H1 (cell line): ENCODE data around the gene POU6F2. TPM values are rescaled to one million over a fixed set of nuclear protein-coding genes. Genes with fewer than 3 reads are reported as not detected.

Source experiments
- CTCF ChIA-PET: fragments of 300-600 bp; sonication (Branson Sonifier 250); formaldehyde crosslinking; loops from one replicate; lab custom pipeline; 2021; ENCODE audit not compliant: partially characterized antibody; lab: Charles Lee
- POLR2A ChIA-PET: fragments of 300-600 bp; sonication (Branson Sonifier 250); formaldehyde crosslinking; loops from one replicate; lab custom pipeline; 2021; ENCODE audit warnings: inconsistent platforms; ENCODE audit not compliant: partially characterized antibody; lab: Charles Lee
- DNase-seq, 2 experiments: peaks; one replicate each; pipeline versions ENCODE4 v3.0.0 to v3.0.0-alpha.2; 2010 to 2022; ENCODE audit warnings: low spot score in 2 of 2, low read depth in 1 of 2, mixed read lengths in 1 of 2
- FAIRE-seq: peaks from 2 replicates; lab custom pipeline; 2011; peaks lifted over from hg19 to GRCh38; lab: Jason Lieb, UNC
- H2AFZ ChIP-seq: 2 replicates; pipeline ENCODE4 v1.8.1; 2012; ENCODE audit warnings: low read length, inconsistent platforms
- H2AK5ac ChIP-seq: 2 replicates; pipeline ENCODE4 v1.6.1; 2013; ENCODE audit warnings: low read depth, low read length
- H2BK120ac ChIP-seq: replicated peaks from 2 replicates; pipeline ENCODE3; 2013; ENCODE audit warnings: low read depth, low read length, inconsistent platforms
- H2BK12ac ChIP-seq: 2 replicates; pipeline ENCODE4 v1.6.1; 2013; ENCODE audit warnings: low read depth, low read length
- H2BK15ac ChIP-seq: 2 replicates; pipeline ENCODE4 v1.6.1; 2013; ENCODE audit warnings: low read length
- H2BK20ac ChIP-seq: 2 replicates; pipeline ENCODE4 v1.6.1; 2013; ENCODE audit warnings: low read length
- H2BK5ac ChIP-seq: 2 replicates; pipeline ENCODE4 v1.6.1; 2013; ENCODE audit warnings: low read depth, low read length
- H3K14ac ChIP-seq: 2 replicates; pipeline ENCODE4 v1.6.1; 2013; ENCODE audit warnings: inconsistent platforms; ENCODE audit not compliant: insufficient read length
- H3K18ac ChIP-seq: 2 replicates; pipeline ENCODE4 v1.6.1; 2013; ENCODE audit warnings: low read length; ENCODE audit errors: extremely low read depth
- H3K23ac ChIP-seq: 2 replicates; pipeline ENCODE4 v1.6.1; 2013; ENCODE audit warnings: inconsistent platforms; ENCODE audit not compliant: insufficient read length
- H3K23me2 ChIP-seq: 2 replicates; pipeline ENCODE4 v1.6.1; 2013; ENCODE audit warnings: low read depth, low read length
- H3K27ac ChIP-seq: 2 replicates; pipeline ENCODE4 v1.6.1; 2011; ENCODE audit warnings: low read depth, low read length, inconsistent platforms
- H3K27me3 ChIP-seq, 4 experiments: replicated peaks in 1 of 4; 1 replicate in 1 of 4; 2 replicates in 3 of 4; pipeline versions ENCODE4 v1.6.1 to v1.8.1; 2011 to 2013; ENCODE audit warnings: low read length in 3 of 4, mild to moderate bottlenecking in 3 of 4, inconsistent platforms in 2 of 4, mixed read lengths in 2 of 4, moderate library complexity in 1 of 4; ENCODE audit not compliant: control insufficient read depth in 3 of 4, insufficient read depth in 3 of 4; ENCODE audit errors: extremely low read depth in 1 of 4
- H3K36me3 ChIP-seq, 4 experiments: 2 replicates each; pipeline versions ENCODE4 v1.6.1 to v1.8.1; 2011 to 2013; ENCODE audit warnings: mild to moderate bottlenecking in 4 of 4, low read length in 3 of 4, moderate library complexity in 2 of 4, control low read depth in 1 of 4, inconsistent platforms in 1 of 4; ENCODE audit not compliant: insufficient read depth in 4 of 4, control insufficient read depth in 2 of 4
- H3K4ac ChIP-seq: replicated peaks from 2 replicates; pipeline ENCODE3; 2013; ENCODE audit warnings: low read length, low read depth, mixed read lengths, inconsistent platforms; ENCODE audit not compliant: insufficient read length
- H3K4me1 ChIP-seq, 4 experiments: replicated peaks in 1 of 4; 1 replicate in 1 of 4; 2 replicates in 3 of 4; pipeline versions ENCODE4 v1.6.1 to v1.8.1; 2011 to 2013; ENCODE audit warnings: low read length in 3 of 4, inconsistent platforms in 2 of 4, mixed read lengths in 1 of 4; ENCODE audit not compliant: insufficient read depth in 4 of 4, control insufficient read depth in 3 of 4
- H3K4me2 ChIP-seq, 2 experiments: 2 replicates each; pipeline versions ENCODE4 v1.6.1 to v1.8.1; 2011 to 2013; ENCODE audit warnings: low read depth in 2 of 2, low read length in 2 of 2, control low read depth in 1 of 2, inconsistent platforms in 1 of 2, mild to moderate bottlenecking in 1 of 2; ENCODE audit not compliant: insufficient read depth in 1 of 2
- H3K4me3 ChIP-seq, 4 experiments: fragments of 200-600, 300-600 bp in 1 of 4; sonication (generic), shearing (Covaris generic), sonication (Bioruptor Twin) in 1 of 4; 2 replicates each; pipeline versions ENCODE4 v1.5.1 to v1.8.1; 2011 to 2016; ENCODE audit warnings: low read length in 4 of 4, low read depth in 3 of 4, control low read depth in 2 of 4, inconsistent platforms in 2 of 4, mild to moderate bottlenecking in 2 of 4, mixed read lengths in 1 of 4, moderate library complexity in 1 of 4; ENCODE audit not compliant: insufficient read depth in 2 of 4; ENCODE audit errors: extremely low read depth in 1 of 4
- H3K56ac ChIP-seq: replicated peaks from 2 replicates; pipeline ENCODE3; 2013; ENCODE audit warnings: low read depth, mild to moderate bottlenecking, mixed read lengths, low read length, inconsistent platforms; ENCODE audit not compliant: insufficient read length
- H3K79me1 ChIP-seq: 2 replicates; pipeline ENCODE4 v1.6.1; 2013; ENCODE audit warnings: low read depth, low read length, control low read depth
- H3K79me2 ChIP-seq, 2 experiments: 2 replicates each; pipeline versions ENCODE4 v1.6.1 to v1.8.1; 2012 to 2013; ENCODE audit warnings: low read length in 2 of 2, mild to moderate bottlenecking in 2 of 2, inconsistent platforms in 1 of 2; ENCODE audit not compliant: insufficient read depth in 2 of 2, control insufficient read depth in 1 of 2
- H3K9ac ChIP-seq, 4 experiments: replicated peaks in 1 of 4; 1 replicate in 1 of 4; 2 replicates in 3 of 4; pipeline versions ENCODE4 v1.6.1 to v1.8.1; 2011 to 2013; ENCODE audit warnings: low read depth in 3 of 4, low read length in 3 of 4, control low read depth in 2 of 4, mild to moderate bottlenecking in 2 of 4, moderate library complexity in 2 of 4, inconsistent platforms in 1 of 4; ENCODE audit errors: extremely low read depth in 1 of 4
- H3K9me3 ChIP-seq, 2 experiments: 2 replicates each; pipeline versions ENCODE4 v1.6.1 to v1.8.1; 2012 to 2013; ENCODE audit warnings: mild to moderate bottlenecking in 2 of 2, moderate library complexity in 2 of 2, control low read depth in 1 of 2, inconsistent platforms in 1 of 2, low read depth in 1 of 2, low read length in 1 of 2, mixed read lengths in 1 of 2; ENCODE audit not compliant: insufficient read depth in 2 of 2
- H4K20me1 ChIP-seq, 2 experiments: replicated peaks in 1 of 2; 2 replicates each; pipeline versions ENCODE3 to v1.8.1; 2011 to 2013; ENCODE audit warnings: inconsistent platforms in 2 of 2, low read length in 2 of 2, mild to moderate bottlenecking in 1 of 2; ENCODE audit not compliant: insufficient read depth in 2 of 2, control insufficient read depth in 1 of 2
- H4K5ac ChIP-seq: 2 replicates; pipeline ENCODE4 v1.6.1; 2013; ENCODE audit warnings: low read length, low read depth, mixed read lengths, inconsistent platforms; ENCODE audit not compliant: insufficient read length
- H4K8ac ChIP-seq: 2 replicates; pipeline ENCODE4 v1.8.0; 2013; ENCODE audit warnings: mild to moderate bottlenecking, moderate library complexity, low read length, inconsistent platforms; ENCODE audit not compliant: insufficient read depth; ENCODE audit errors: extremely low read depth
- H4K91ac ChIP-seq: replicated peaks from 2 replicates; pipeline ENCODE3; 2013; ENCODE audit warnings: low read length, mixed read lengths, inconsistent platforms; ENCODE audit not compliant: insufficient read length
- ASH2L ChIP-seq: fragments of 200-600, 300-600 bp; sonication (generic); IDR thresholded peaks from one replicate; pipeline ENCODE4 v1.7.1; 2017; ENCODE audit warnings: low read length
- SP1 ChIP-seq: IDR thresholded peaks from 2 replicates; pipeline ENCODE4 v1.6.1; 2011; ENCODE audit warnings: low read depth, low read length
- WGBS, 2 experiments: shearing (Covaris generic) in 1 of 2; methylation state at CpG; one replicate each; pipeline versions ENCODE4 v1.1.6 to v1.1.7; 2013 to 2015; ENCODE audit warnings: low lambda C conversion rate in 2 of 2, mixed read lengths in 2 of 2, inconsistent platforms in 1 of 2, low coverage in 1 of 2, missing lambda C conversion rate in 1 of 2; ENCODE audit not compliant: insufficient replicate concordance in 2 of 2, insufficient coverage in 1 of 2, insufficient read length in 1 of 2; ENCODE audit errors: extremely low coverage in 1 of 2, missing lambda C conversion rate in 1 of 2; 5-methylcytosine and 5-hydroxymethylcytosine counted together
- polyA plus RNA-seq, 7 experiments: library from polyadenylated mRNA; depleted of rRNA in 3 of 7; stranded (reverse) in 5 of 7; unstranded in 2 of 7; fragments of >200 nt in 5 of 7; fragments of 200-250 nt in 2 of 7; gene quantifications; 1 replicate in 5 of 7; 2 replicates in 1 of 7; 4 replicates in 1 of 7; pipeline versions ENCODE4 v1.2.1 to v1.2.3, GENCODE V29; 2011 to 2013; ENCODE audit warnings: missing spikeins in 2 of 7, mixed read lengths in 2 of 7
- total RNA-seq: library from RNA; stranded (reverse); fragmentation: NEBNext Ultra II Directional; extraction: Animal tissue kit (Norgen Biotek cat#: 25700); gene quantifications from 2 replicates; pipeline ENCODE4 v1.2.1, GENCODE V29; 2021

POU6F2 gene
- total and polyA plus RNA-seq, 2 of the 8 experiments (the other 6 are each of a cell fraction or from before 2014, with no cell fraction given), result 1.1 to 2.0 TPM

DNA sequence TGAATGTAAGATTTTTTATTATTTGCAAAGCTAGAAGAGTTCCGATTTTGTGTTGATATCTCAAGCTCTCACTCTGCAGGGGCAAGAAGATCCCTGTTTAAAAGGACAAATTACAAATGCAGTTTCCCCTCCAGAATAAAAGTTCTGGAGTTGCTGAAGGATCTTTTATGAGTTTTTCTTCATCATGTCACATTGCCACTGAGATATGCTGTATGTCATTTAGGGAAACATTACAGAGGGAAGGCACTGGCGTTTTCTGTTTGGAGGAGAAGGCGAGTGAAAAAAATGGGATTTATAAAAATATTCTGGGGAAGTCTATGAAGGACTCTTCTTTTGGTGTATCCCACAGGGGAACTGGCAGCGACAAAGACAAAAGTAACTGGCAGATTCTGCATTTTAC, 57.4 kb downstream of the POU6F2 start:
- CTCF ChIA-PET, result interaction anchor here (0.6 to 1.5 kb wide), 3 partner anchors 38 to 694 kb away, joined by 3 to 4 read pairs (median 3); no protein-coding TSS in a partner anchor

More for the DNA sequence above, 57.4 kb downstream of the POU6F2 start:
- Histone ChIP-seq H2BK5ac (no peak overlapping the region; the same call in 1 of the 2 replicates), H3K4me2 (peak overlapping the region; percentile 56 to 62), H2BK20ac (no peak overlapping the region), H3K36me3 (no peaks in the 10 kb centered on the region), H3K9me3 (no peaks in the 10 kb centered on the region), H3K18ac (no peak overlapping the region; the same call in 1 of the 2 replicates), H3K9ac (no peak overlapping the region), H3K79me2 (no peaks in the 10 kb centered on the region), H4K5ac (no peak overlapping the region), H3K4me3 (peak overlapping the region in 1 of 4 experiments; percentile 51; a peak in 2 of 8 replicates)
- peak; percentile 19 for FAIRE-seq
- TF ChIP-seq ASH2L (peak; percentile 63), SP1 (no peak)
- TF ChIP-seq, all 59 proteins: peak for 1
- peak overlapping the region; percentile 99 for H2AFZ ChIP-seq
- H2AK5ac ChIP-seq, result no peak overlapping the region
- H2BK15ac ChIP-seq, result no peak overlapping the region
- H3K79me1 ChIP-seq, result no peaks in the 10 kb centered on the region
- no peaks in the 10 kb centered on the region for H4K20me1 ChIP-seq
- no peak overlapping the region for H3K56ac ChIP-seq
- no peaks in the 10 kb centered on the region for H3K27me3 ChIP-seq
- H3K4ac ChIP-seq, result no peak overlapping the region
- no peak for DNase-seq
- 38% methylated on average over 4 of the region's 4 CpGs; no CpG with 5 or more reads in 1 of the 2 experiments for WGBS, 2 experiments
- H3K23me2 ChIP-seq, result no peaks in the 10 kb centered on the region
- no peak overlapping the region for H2BK120ac ChIP-seq
- H3K4me1 ChIP-seq, result peaks cover 0 to 9% (median 4%) of the 10 kb centered on the region in 4 experiments; a peak in 2 of 7 replicates
- POLR2A ChIA-PET, result no interaction called here
- H3K27ac ChIP-seq, result no peak overlapping the region
- H2BK12ac ChIP-seq, result no peak overlapping the region
- H4K91ac ChIP-seq, result no peak overlapping the region
- no peak overlapping the region for H3K14ac ChIP-seq
- H3K23ac ChIP-seq, result no peak overlapping the region
- no peak overlapping the region for H4K8ac ChIP-seq
